K562 (cell line): ENCODE data around the gene ARL8A. TPM values are rescaled to one million over a fixed set of nuclear protein-coding genes. Genes with fewer than 3 reads are reported as not detected.

Experiments
- BCOR ChIP-seq: fragments of 450-650 bp; IDR thresholded peaks from 2 replicates; pipeline ENCODE4 v1.6.1; 2016
- E2F3 ChIP-seq: fragments of 250-450 bp; sonication (Bioruptor Pico); IDR thresholded peaks from 2 replicates; pipeline ENCODE4 v1.4.0; 2020; ENCODE audit warnings: mild to moderate bottlenecking
- EP300 ChIP-seq: IDR thresholded peaks from 2 replicates; pipeline ENCODE4 v1.6.1; 2012; ENCODE audit warnings: low read length, improper control_type of control experiment
- GABPA ChIP-seq: fragments of 200-800 bp; sonication (Bioruptor generic); conservative IDR thresholded peaks from 2 replicates; pipeline ENCODE4 v1.6.1; 2016; ENCODE audit warnings: low read depth, missing genetic modification characterization, missing compliant biosample characterization
- HSF4 ChIP-seq: fragments of 250-450 bp; sonication (Bioruptor Pico); IDR thresholded peaks from 2 replicates; pipeline ENCODE4 v2.1.2; 2022; ENCODE audit warnings: mild to moderate bottlenecking, moderate library complexity, borderline replicate concordance
- KLF1 ChIP-seq: fragments of 450-650 bp; IDR thresholded peaks from 2 replicates; pipeline ENCODE4 v1.6.1; 2016; ENCODE audit warnings: missing genetic modification characterization, missing compliant biosample characterization
- KLF16 ChIP-seq: IDR thresholded peaks from 2 replicates; pipeline ENCODE4 v1.6.1; 2016; ENCODE audit warnings: antibody characterized with exemption
- L3MBTL2 ChIP-seq: fragments of 450-650 bp; IDR thresholded peaks from 2 replicates; pipeline ENCODE4 v1.6.1; 2016; ENCODE audit warnings: mild to moderate bottlenecking, moderate library complexity
- NCOA1 ChIP-seq: fragments of 450-650 bp; IDR thresholded peaks from 2 replicates; pipeline ENCODE4 v1.6.1; 2016; ENCODE audit warnings: low read depth
- RERE ChIP-seq: sonication (generic); formaldehyde crosslinking; IDR thresholded peaks from 2 replicates; pipeline ENCODE4 v1.8.0; 2023; ENCODE audit warnings: missing genetic modification reagents, mild to moderate bottlenecking, borderline replicate concordance
- UBTF ChIP-seq, 2 experiments: IDR thresholded peaks; 2 replicates each; pipeline ENCODE4 v1.6.1; 2012; ENCODE audit warnings: improper control_type of control experiment in 2 of 2, low read depth in 2 of 2, low read length in 2 of 2, borderline replicate concordance in 1 of 2
- YBX1 ChIP-seq: fragments of 450-650 bp; IDR thresholded peaks from 2 replicates; pipeline ENCODE4 v1.7.1; 2016; ENCODE audit warnings: mild to moderate bottlenecking
- ZNF124 ChIP-seq: sonication (generic); formaldehyde crosslinking; IDR thresholded peaks from 2 replicates; pipeline ENCODE4 v1.8.1; 2022; ENCODE audit warnings: missing genetic modification reagents
- ZNF174 ChIP-seq: fragments of 250-450 bp; sonication (Bioruptor Pico); IDR thresholded peaks from 2 replicates; pipeline ENCODE4 v1.4.0; 2020; ENCODE audit warnings: mild to moderate bottlenecking
- ZNF24 ChIP-seq: fragments of 450-650 bp; IDR thresholded peaks from 2 replicates; pipeline ENCODE4 v1.6.1; 2016
- ZNF282 ChIP-seq: sonication (generic); formaldehyde crosslinking; IDR thresholded peaks from 2 replicates; pipeline ENCODE4 v1.8.1; 2023; ENCODE audit warnings: missing genetic modification reagents
- ZNF766 ChIP-seq: fragments of 200-800 bp; sonication (Bioruptor generic); conservative IDR thresholded peaks from 2 replicates; pipeline ENCODE4 v1.6.1; 2016; ENCODE audit warnings: missing genetic modification characterization, missing compliant biosample characterization
- ZNF785 ChIP-seq: fragments of 250-450 bp; sonication (Bioruptor Pico); IDR thresholded peaks from 2 replicates; pipeline ENCODE4 v1.4.0; 2020; ENCODE audit warnings: mild to moderate bottlenecking
- polyA plus RNA-seq, 8 experiments: library from polyadenylated mRNA; depleted of rRNA in 4 of 8; stranded (reverse) in 5 of 8; unstranded in 3 of 8; fragments of >200 nt; fragmentation: Nextera tagmentation in 2 of 8; fragmentation: Illumina TruSeq in 1 of 8; extraction: Ambion mirVana in 2 of 8; extraction: Trizol in 1 of 8; gene quantifications; 2 replicates each; pipeline versions ENCODE4 v1.2.1 to v1.2.3, GENCODE V29; 2011 to 2014; ENCODE audit warnings: inconsistent platforms in 1 of 8, missing spikeins in 1 of 8
- total RNA-seq, 7 experiments: library from RNA; depleted of rRNA in 6 of 7; stranded (reverse); fragments of >200 nt in 6 of 7; fragmentation: Illumina TruSeq in 2 of 7; extraction: Trizol in 2 of 7; gene quantifications; 2 replicates each; pipeline versions ENCODE4 v1.2.1 to v1.2.3, GENCODE V29; 2011 to 2021; ENCODE audit warnings: low replicate concordance in 1 of 7
- TF ChIP-seq, protein P1 (sequence below): sonication (generic); formaldehyde crosslinking; IDR thresholded peaks from 2 replicates; pipeline ENCODE4 v1.8.0; 2022; ENCODE audit warnings: mild to moderate bottlenecking, low read depth, missing genetic modification reagents

Gene ARL8A
- total and polyA plus RNA-seq, 9 of the 15 experiments (the other 6 are each of a cell fraction or from before 2014, with no cell fraction given), result 0.17 to 27.3 (median 15.6) TPM

GRCh38 chr1:202165942-202166843, 21.7 kb upstream of the ARL8A start (continued):
- no peak for TF ChIP-seq KLF1 (tag)
- TF ChIP-seq ZNF785 (CRISPR knock-in tag), result no peak
- no peak for TF ChIP-seq ZNF124 (CRISPR knock-in tag)
- TF ChIP-seq NCOA1, result no peak
- TF ChIP-seq GABPA (tag), result no peak
- TF ChIP-seq KLF16, result no peak; the same call in 1 of the 2 replicates
- no peak for TF ChIP-seq ZNF766 (CRISPR knock-in tag)
- no peak for TF ChIP-seq ZNF24
- 0 out of 2 replicates have a peak, but pooled peaks have one; percentile 18 for TF ChIP-seq L3MBTL2
- no peak for TF ChIP-seq BCOR
- TF ChIP-seq, protein P1, sequence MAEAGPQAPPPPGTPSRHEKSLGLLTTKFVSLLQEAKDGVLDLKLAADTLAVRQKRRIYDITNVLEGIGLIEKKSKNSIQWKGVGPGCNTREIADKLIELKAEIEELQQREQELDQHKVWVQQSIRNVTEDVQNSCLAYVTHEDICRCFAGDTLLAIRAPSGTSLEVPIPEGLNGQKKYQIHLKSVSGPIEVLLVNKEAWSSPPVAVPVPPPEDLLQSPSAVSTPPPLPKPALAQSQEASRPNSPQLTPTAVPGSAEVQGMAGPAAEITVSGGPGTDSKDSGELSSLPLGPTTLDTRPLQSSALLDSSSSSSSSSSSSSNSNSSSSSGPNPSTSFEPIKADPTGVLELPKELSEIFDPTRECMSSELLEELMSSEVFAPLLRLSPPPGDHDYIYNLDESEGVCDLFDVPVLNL (CRISPR knock-in tag), result no peak
- no peak for TF ChIP-seq ZNF174 (CRISPR knock-in tag)
- TF ChIP-seq YBX1, result no peak
- no peak for TF ChIP-seq UBTF (IDR thresholded peaks at IDR 0.05; ENCODE audit: borderline replicate concordance in 1 of 2, low read depth in 2 of 2, low read length in 2 of 2)
- TF ChIP-seq HSF4 (CRISPR knock-in tag), result no peak
- no peak for TF ChIP-seq RERE
- no peak for TF ChIP-seq ZNF282
- no peak for TF ChIP-seq E2F3 (CRISPR knock-in tag)
- TF ChIP-seq EP300, result peak; percentile 48
